B cell (primary cell): ENCODE data around the gene NUB1. TPM values are rescaled to one million over a fixed set of nuclear protein-coding genes. Genes with fewer than 3 reads are reported as not detected.

ENCODE experiments used
- ATAC-seq: fragments of 200-7000 bp; cut with Tn5 transposase; one replicate; pipeline ENCODE4 v1.10.0; 2021; ENCODE audit warnings: low read depth, mild to moderate bottlenecking, moderate number of reproducible peaks, moderate library complexity
- CTCF ChIA-PET: fragments of 350-600 bp; sonication (Branson Sonifier 250); formaldehyde crosslinking; loops from one replicate; lab custom pipeline; 2021; ENCODE audit warnings: antibody characterized with exemption, inconsistent platforms; lab: Charles Lee
- POLR2A ChIA-PET: fragments of 350-600 bp; sonication (Branson Sonifier 250); formaldehyde crosslinking; loops from one replicate; lab custom pipeline; 2021; ENCODE audit warnings: antibody characterized with exemption; lab: Charles Lee
- DNase-seq: peaks from one replicate; pipeline ENCODE4 v3.0.0; 2013
- H2AFZ ChIP-seq: 2 replicates; pipeline ENCODE4 v1.6.1; 2012; ENCODE audit warnings: mild to moderate bottlenecking, low read depth, low read length; ENCODE audit not compliant: insufficient read depth, poor library complexity, severe bottlenecking
- H3K27ac ChIP-seq, 2 donors: 1 replicate in 1 of 2; 2 replicates in 1 of 2; pipeline ENCODE4 v1.5.1; 2012 to 2013; ENCODE audit warnings: low read length in 2 of 2, mild to moderate bottlenecking in 2 of 2, moderate library complexity in 1 of 2
- H3K27me3 ChIP-seq, 4 experiments: fragments of 200-600 bp in 1 of 4; sonication (generic) in 1 of 4; replicated peaks in 1 of 4; 1 replicate in 2 of 4; 2 replicates in 2 of 4; pipeline versions ENCODE4 v1.6.1 to v1.7.0; 2013 to 2016; ENCODE audit warnings: low read length in 3 of 4, mild to moderate bottlenecking in 2 of 4, mixed read lengths in 1 of 4, moderate library complexity in 1 of 4; ENCODE audit not compliant: insufficient read depth in 4 of 4, control insufficient read depth in 3 of 4; ENCODE audit errors: control extremely low read depth in 1 of 4
- H3K36me3 ChIP-seq, 2 experiments: replicated peaks in 1 of 2; 1 replicate in 1 of 2; 2 replicates in 1 of 2; pipeline versions ENCODE4 v1.6.1 to v1.7.1; 2013; ENCODE audit warnings: low read length in 1 of 2; ENCODE audit not compliant: insufficient read depth in 2 of 2, control insufficient read depth in 1 of 2; ENCODE audit errors: control extremely low read depth in 1 of 2, extremely low read depth in 1 of 2
- H3K4me1 ChIP-seq, 2 donors: fragments of 200-600 bp in 1 of 2; sonication (generic) in 1 of 2; 1 replicate in 1 of 2; 2 replicates in 1 of 2; pipeline versions ENCODE4 v1.5.1 to v1.6.1; 2013 to 2017; ENCODE audit warnings: low read length in 2 of 2; ENCODE audit not compliant: control insufficient read depth in 2 of 2, insufficient read depth in 2 of 2
- H3K4me2 ChIP-seq: replicated peaks from 2 replicates; pipeline ENCODE3; 2012; ENCODE audit warnings: mild to moderate bottlenecking, low read depth, low read length; ENCODE audit not compliant: poor library complexity, severe bottlenecking
- H3K4me3 ChIP-seq, 5 experiments: fragments of 200-600 bp in 1 of 5; sonication (generic) in 1 of 5; 1 replicate in 3 of 5; 2 replicates in 2 of 5; pipeline versions ENCODE4 v1.5.1 to v1.7.0; 2011 to 2016; ENCODE audit warnings: low read length in 4 of 5, mild to moderate bottlenecking in 4 of 5, low read depth in 2 of 5, control low read depth in 1 of 5, moderate library complexity in 1 of 5; ENCODE audit not compliant: insufficient read depth in 1 of 5; ENCODE audit errors: control extremely low read depth in 1 of 5, extremely low read depth in 1 of 5
- H3K79me2 ChIP-seq: fragments of 200-600 bp; sonication (generic); one replicate; pipeline ENCODE4 v1.6.0; 2016; ENCODE audit warnings: low read length; ENCODE audit not compliant: control insufficient read depth, insufficient read depth
- H3K9ac ChIP-seq: fragments of 200-600 bp; sonication (generic); 2 replicates; pipeline ENCODE4 v1.6.1; 2017; ENCODE audit warnings: mild to moderate bottlenecking, low read length, moderate library complexity
- H3K9me3 ChIP-seq, 3 donors: one replicate each; pipeline versions ENCODE4 v1.6.1 to v1.7.1; 2013; ENCODE audit warnings: low read length in 2 of 3; ENCODE audit not compliant: control insufficient read depth in 2 of 3, insufficient read depth in 1 of 3; ENCODE audit errors: control extremely low read depth in 1 of 3
- H4K20me1 ChIP-seq: 2 replicates; pipeline ENCODE4 v1.6.0; 2012; ENCODE audit warnings: mild to moderate bottlenecking, low read length; ENCODE audit not compliant: insufficient read depth, control insufficient read depth, poor library complexity, severe bottlenecking
- H3K27ac Mint-ChIP-seq: one replicate; pipeline ENCODE4 v1.8.0; 2021; ENCODE audit warnings: mixed read lengths
- H3K27me3 Mint-ChIP-seq: one replicate; pipeline ENCODE4 v1.8.0; 2021; ENCODE audit warnings: mixed read lengths
- H3K4me1 Mint-ChIP-seq: one replicate; pipeline ENCODE4 v1.8.0; 2021; ENCODE audit warnings: mixed read lengths
- H3K4me3 Mint-ChIP-seq: one replicate; pipeline ENCODE4 v1.8.0; 2021; ENCODE audit warnings: mixed read lengths
- H3K9me3 Mint-ChIP-seq: one replicate; pipeline ENCODE4 v1.8.0; 2022; ENCODE audit warnings: mixed read lengths; ENCODE audit not compliant: insufficient read depth
- EZH2 ChIP-seq: IDR thresholded peaks from 2 replicates; pipeline ENCODE4 v1.6.1; 2012; ENCODE audit warnings: borderline replicate concordance, low read depth, mild to moderate bottlenecking, moderate library complexity, low read length; ENCODE audit not compliant: insufficient read depth, poor library complexity, severe bottlenecking
- WGBS: methylation state at CpG from one replicate; pipeline ENCODE4 v1.1.5; 2013; ENCODE audit warnings: missing lambda C conversion rate; ENCODE audit not compliant: insufficient coverage; 5-methylcytosine and 5-hydroxymethylcytosine counted together
- intact Hi-C: fragments of 100-400 bp; cut with micrococcal nuclease; formaldehyde crosslinking; loops from one replicate; pipeline ENCODE4 v1.10.0; 2022
- polyA plus RNA-seq: library from polyadenylated mRNA; depleted of rRNA; stranded (reverse); fragments of >200 nt; gene quantifications from 2 replicates; pipeline ENCODE4 v1.2.3, GENCODE V29; 2012
- total RNA-seq, 2 donors: library from RNA; stranded (reverse); fragments of 120-200 nt in 1 of 2; gene quantifications; 1 replicate in 1 of 2; 2 replicates in 1 of 2; pipeline versions ENCODE4 v1.2.3 to v1.2.4, GENCODE V29; 2013 to 2022
- TF ChIP-seq, protein P1 (sequence below): fragments of 200-600 bp; IDR thresholded peaks from one replicate; pipeline ENCODE4 v1.8.0; 2022; ENCODE audit warnings: antibody characterized with exemption, mild to moderate bottlenecking

The NUB1 gene
- total and polyA plus RNA-seq, 2 donors (not counting 1 experiment from before 2014, with no cell fraction given), result 55.0 to 104 TPM

DNA sequence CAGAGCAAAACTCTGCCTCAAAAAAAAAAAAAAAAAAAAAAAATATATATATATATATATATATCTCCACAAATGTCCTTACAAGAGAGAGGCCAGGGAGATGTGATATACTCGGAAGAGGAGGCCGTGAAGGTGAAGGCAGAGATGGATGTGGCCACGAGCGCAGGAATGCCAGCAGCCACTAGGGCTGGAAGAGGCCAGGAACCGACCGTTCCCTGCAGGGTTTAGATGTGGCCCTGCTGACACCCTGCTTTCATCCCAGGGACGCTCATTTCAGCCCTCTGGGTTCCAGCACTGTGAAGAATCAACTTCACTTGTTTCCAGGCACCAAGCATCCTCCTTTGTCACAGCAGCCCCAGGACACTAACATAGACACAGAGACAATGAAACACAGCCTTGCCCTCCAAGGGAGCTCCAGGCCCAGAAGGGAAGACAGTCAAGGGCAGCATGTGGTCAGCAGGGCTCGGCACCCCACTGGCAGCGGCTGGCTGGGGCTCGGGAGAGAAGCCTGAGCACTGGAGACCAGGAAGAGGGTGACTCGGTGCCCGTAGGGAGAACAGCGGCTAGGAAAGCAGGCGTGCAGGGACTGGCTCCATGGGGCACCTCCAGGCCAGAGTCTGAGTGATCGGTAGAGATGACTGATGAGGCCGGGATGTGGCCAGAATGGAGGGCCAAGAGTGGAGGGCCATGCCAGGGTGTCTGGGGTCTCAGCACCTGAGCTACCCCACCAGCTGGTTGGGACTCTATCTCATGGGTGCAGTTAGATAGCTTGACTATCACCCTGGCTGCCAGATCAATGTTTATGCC is 60.6 kb downstream of the NUB1 start:
- Mint-ChIP-seq H3K9me3 (no peaks in the 10 kb centered on the region), H3K4me1 (peaks cover 30% of the 10 kb centered on the region), H3K27ac (no peak overlapping the region), H3K27me3 (peaks cover 6% of the 10 kb centered on the region), H3K4me3 (no peak overlapping the region)
- H3K4me3 ChIP-seq, result no peak overlapping the region
- H3K36me3 ChIP-seq, result no peaks in the 10 kb centered on the region
- H3K27ac ChIP-seq, result no peak overlapping the region
- peaks cover 0 to 6% (median 0%) of the 10 kb centered on the region in 3 donors for H3K9me3 ChIP-seq
- H3K27me3 ChIP-seq, result peaks cover 0 to 10% (median 2%) of the 10 kb centered on the region in 4 experiments
- no peaks in the 10 kb centered on the region for H3K79me2 ChIP-seq
- no peak overlapping the region for H3K4me2 ChIP-seq
- no peaks in the 10 kb centered on the region for H4K20me1 ChIP-seq
- H3K9ac ChIP-seq, result no peak overlapping the region
- intact Hi-C loops, result no loop called here
- TF ChIP-seq, protein P1, sequence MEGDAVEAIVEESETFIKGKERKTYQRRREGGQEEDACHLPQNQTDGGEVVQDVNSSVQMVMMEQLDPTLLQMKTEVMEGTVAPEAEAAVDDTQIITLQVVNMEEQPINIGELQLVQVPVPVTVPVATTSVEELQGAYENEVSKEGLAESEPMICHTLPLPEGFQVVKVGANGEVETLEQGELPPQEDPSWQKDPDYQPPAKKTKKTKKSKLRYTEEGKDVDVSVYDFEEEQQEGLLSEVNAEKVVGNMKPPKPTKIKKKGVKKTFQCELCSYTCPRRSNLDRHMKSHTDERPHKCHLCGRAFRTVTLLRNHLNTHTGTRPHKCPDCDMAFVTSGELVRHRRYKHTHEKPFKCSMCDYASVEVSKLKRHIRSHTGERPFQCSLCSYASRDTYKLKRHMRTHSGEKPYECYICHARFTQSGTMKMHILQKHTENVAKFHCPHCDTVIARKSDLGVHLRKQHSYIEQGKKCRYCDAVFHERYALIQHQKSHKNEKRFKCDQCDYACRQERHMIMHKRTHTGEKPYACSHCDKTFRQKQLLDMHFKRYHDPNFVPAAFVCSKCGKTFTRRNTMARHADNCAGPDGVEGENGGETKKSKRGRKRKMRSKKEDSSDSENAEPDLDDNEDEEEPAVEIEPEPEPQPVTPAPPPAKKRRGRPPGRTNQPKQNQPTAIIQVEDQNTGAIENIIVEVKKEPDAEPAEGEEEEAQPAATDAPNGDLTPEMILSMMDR, result no peak
- TF ChIP-seq EZH2, result no peak
- DNase-seq, result no peak
- ATAC-seq, result no peak
- peaks cover 13 to 16% of the 10 kb centered on the region in 2 donors for H3K4me1 ChIP-seq
- CTCF ChIA-PET, result interaction anchor here (1.9 kb wide), 1 partner anchor 34 kb away, joined by 5 read pairs; no protein-coding TSS in a partner anchor
- POLR2A ChIA-PET, result no interaction called here
- 96% methylated on average over 15 of the region's 16 CpGs for WGBS
- H2AFZ ChIP-seq, result no peak overlapping the region

DNA sequence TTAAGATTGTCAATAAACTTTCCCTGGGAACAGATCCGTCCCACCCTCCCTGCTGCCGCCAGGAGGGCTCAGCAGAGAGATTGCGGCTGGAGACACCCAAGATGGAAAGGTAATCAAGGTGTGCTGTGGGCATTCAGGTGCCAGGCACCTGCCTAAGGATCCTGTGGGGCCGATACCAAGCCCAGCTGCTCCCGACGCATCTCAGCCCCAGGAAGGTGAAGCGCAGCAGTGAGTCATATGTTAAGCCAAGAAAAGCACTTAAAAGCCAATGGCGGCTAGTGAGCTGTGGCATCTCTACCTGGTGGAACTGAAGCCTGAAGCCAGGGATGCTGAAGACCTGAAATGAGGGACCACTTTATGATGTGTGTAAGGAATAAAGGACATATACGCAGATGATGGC is 62.2 kb downstream of the NUB1 start:
- POLR2A ChIA-PET, result no interaction called here
- H3K79me2 ChIP-seq, result no peaks in the 10 kb centered on the region
- peaks cover 0 to 3% (median 0%) of the 10 kb centered on the region in 3 donors for H3K9me3 ChIP-seq
- no peak overlapping the region for H3K27ac ChIP-seq
- no peaks in the 10 kb centered on the region for H3K9me3 Mint-ChIP-seq
- H3K4me1 ChIP-seq, result peaks cover 17 to 21% of the 10 kb centered on the region in 2 donors
- TF ChIP-seq, protein P1, result no peak
- TF ChIP-seq EZH2, result no peak
- DNase-seq (peak; percentile 10), ATAC-seq (no peak)
- peaks cover 0 to 18% (median 6%) of the 10 kb centered on the region in 4 experiments for H3K27me3 ChIP-seq
- no peak overlapping the region for H3K9ac ChIP-seq
- intact Hi-C loops, result no loop called here
- H3K4me3 Mint-ChIP-seq, result no peak overlapping the region
- H3K4me3 ChIP-seq, result no peak overlapping the region
- no peaks in the 10 kb centered on the region for H3K36me3 ChIP-seq
- H3K4me2 ChIP-seq, result no peak overlapping the region
- H4K20me1 ChIP-seq, result no peaks in the 10 kb centered on the region
- H3K27ac Mint-ChIP-seq, result peak overlapping the region; percentile 20
- H3K4me1 Mint-ChIP-seq, result peaks cover 32% of the 10 kb centered on the region
- H3K27me3 Mint-ChIP-seq, result peaks cover 8% of the 10 kb centered on the region
- no peak overlapping the region for H2AFZ ChIP-seq
- WGBS, result 88% methylated on average over 8 of the region's 9 CpGs
- CTCF ChIA-PET, result no interaction called here
